Psoas muscle (tissue), 8 donors: ENCODE measurements around the gene UBTD2. TPM values are rescaled to one million over a fixed set of nuclear protein-coding genes. Genes with fewer than 3 reads are reported as not detected.
"Not testable (repeated sequence)": the region's sequence is repeated elsewhere in the genome, so short reads cannot be mapped to it uniquely, and the experiment has no call there.

Source experiments
- ATAC-seq, 4 donors: fragments of 200-7000 bp; cut with Tn5 transposase; one replicate each; pipeline ENCODE4 v1.9.1; 2020; ENCODE audit warnings: moderate library complexity in 3 of 4, mild to moderate bottlenecking in 2 of 4
- DNase-seq, 2 donors: peaks; one replicate each; pipeline ENCODE4 v3.0.0-alpha.2; 2020
- H3K27ac ChIP-seq: fragments of 200-600 bp; one replicate; pipeline ENCODE4 v1.8.0; 2022
- H3K27me3 ChIP-seq, 3 donors: fragments of 200-600 bp in 1 of 3; one replicate each; pipeline versions ENCODE4 v1.6.1 to v1.8.0; 2013 to 2022; ENCODE audit warnings: low read length in 2 of 3, mild to moderate bottlenecking in 2 of 3, moderate library complexity in 1 of 3; ENCODE audit not compliant: insufficient read depth in 3 of 3
- H3K36me3 ChIP-seq, 2 donors: fragments of 200-600 bp in 1 of 2; one replicate each; pipeline versions ENCODE4 v1.6.1 to v1.8.0; 2013 to 2022; ENCODE audit warnings: low read depth in 1 of 2, mild to moderate bottlenecking in 1 of 2, moderate library complexity in 1 of 2; ENCODE audit not compliant: insufficient read depth in 1 of 2
- H3K4me1 ChIP-seq: fragments of 200-600 bp; one replicate; pipeline ENCODE4 v1.8.0; 2022
- H3K4me3 ChIP-seq: fragments of 200-600 bp; one replicate; pipeline ENCODE4 v1.8.0; 2022; ENCODE audit warnings: mild to moderate bottlenecking
- H3K9me3 ChIP-seq: fragments of 200-600 bp; one replicate; pipeline ENCODE4 v1.8.0; 2022
- WGBS, 3 donors: extraction: QIAGEN DNeasy Blood & Tissue Kit; methylation state at CpG; one replicate each; pipeline versions ENCODE4 v1.1.6 to v1.1.7; 2013; 5-methylcytosine and 5-hydroxymethylcytosine counted together
- intact Hi-C, 2 donors: fragments of 100-400 bp; cut with DNase I; formaldehyde crosslinking; loops; one replicate each; pipeline versions ENCODE4 v1.11.0 to v1.14.2; 2022
- polyA plus RNA-seq, 3 donors: library from polyadenylated mRNA; stranded (reverse); fragments of 200-250 nt; gene quantifications; one replicate each; pipeline ENCODE4 v1.2.3, GENCODE V29; 2013
- total RNA-seq, 4 donors: library from RNA; stranded (reverse); fragmentation: NEBNext Ultra II Directional in 2 of 4; extraction: Animal tissue kit (Norgen Biotek cat#: 25700) in 2 of 4; gene quantifications; one replicate each; pipeline versions ENCODE4 v1.2.1 to v1.2.4, GENCODE V29; 2021 to 2023
- TF ChIP-seq, protein P1 (sequence below): fragments of 200-600 bp; IDR thresholded peaks from one replicate; pipeline ENCODE4 v1.8.0; 2022; ENCODE audit warnings: antibody characterized with exemption
- donor health status: healthy with polysubstance abuse.
- donor health status: DM: no; HTN: no; CAD: no; lungs with moderate emphysema.
- donor health status: Bipolar disorder and iron deficiency.
- donor health status: healthy.
- donor health status: DM: yes; HTN: yes; CAD: no.
- donor health status: DM: no; HTN: no; CAD: no.
- donor health status: DM: no; HTN: no; CAD: no.
- donor health status: DM: yes; HTN: yes; CAD: no.

Gene UBTD2
- total and polyA plus RNA-seq, 7 donors, result 5.3 to 12.3 (median 8.6) TPM

DNA sequence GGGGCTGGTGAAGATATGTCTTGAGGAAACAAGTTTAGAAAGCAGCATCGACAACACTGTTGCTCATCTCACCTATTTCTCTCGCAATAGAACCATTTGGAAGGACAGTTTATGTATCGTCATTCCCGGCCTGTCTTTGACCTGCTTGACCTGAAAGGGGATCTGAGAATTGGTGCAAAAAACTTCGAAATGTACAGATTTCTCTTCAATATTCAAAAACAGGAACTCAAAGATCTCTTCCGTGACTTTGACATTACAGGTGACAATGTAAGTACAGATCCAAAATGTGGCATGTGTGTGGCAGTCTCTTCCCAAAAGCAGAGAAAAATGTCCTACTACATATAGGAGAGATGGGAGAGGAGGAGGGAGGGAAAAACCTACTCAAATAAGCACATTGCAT lies 83.1 kb downstream of the UBTD2 start:
- DNase-seq, result no peak
- whole genome bisulfite sequencing, 3 donors, result 90 to 93% (median 93%) methylated on average over 6 of the region's 6 CpGs
- intact Hi-C loops, result no loop called here
- no peak overlapping the region for H3K27ac ChIP-seq
- H3K27me3 ChIP-seq, result no peaks in the 10 kb centered on the region
- H3K4me3 ChIP-seq, result no peak overlapping the region
- no peak for ATAC-seq
- H3K9me3 ChIP-seq, result no peaks in the 10 kb centered on the region
- H3K36me3 ChIP-seq, result no peaks in the 10 kb centered on the region
- TF ChIP-seq, protein P1, sequence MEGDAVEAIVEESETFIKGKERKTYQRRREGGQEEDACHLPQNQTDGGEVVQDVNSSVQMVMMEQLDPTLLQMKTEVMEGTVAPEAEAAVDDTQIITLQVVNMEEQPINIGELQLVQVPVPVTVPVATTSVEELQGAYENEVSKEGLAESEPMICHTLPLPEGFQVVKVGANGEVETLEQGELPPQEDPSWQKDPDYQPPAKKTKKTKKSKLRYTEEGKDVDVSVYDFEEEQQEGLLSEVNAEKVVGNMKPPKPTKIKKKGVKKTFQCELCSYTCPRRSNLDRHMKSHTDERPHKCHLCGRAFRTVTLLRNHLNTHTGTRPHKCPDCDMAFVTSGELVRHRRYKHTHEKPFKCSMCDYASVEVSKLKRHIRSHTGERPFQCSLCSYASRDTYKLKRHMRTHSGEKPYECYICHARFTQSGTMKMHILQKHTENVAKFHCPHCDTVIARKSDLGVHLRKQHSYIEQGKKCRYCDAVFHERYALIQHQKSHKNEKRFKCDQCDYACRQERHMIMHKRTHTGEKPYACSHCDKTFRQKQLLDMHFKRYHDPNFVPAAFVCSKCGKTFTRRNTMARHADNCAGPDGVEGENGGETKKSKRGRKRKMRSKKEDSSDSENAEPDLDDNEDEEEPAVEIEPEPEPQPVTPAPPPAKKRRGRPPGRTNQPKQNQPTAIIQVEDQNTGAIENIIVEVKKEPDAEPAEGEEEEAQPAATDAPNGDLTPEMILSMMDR, result no peak
- no peaks in the 10 kb centered on the region for H3K4me1 ChIP-seq

- WGBS, 3 donors, result 82 to 88% (median 84%) methylated on average over 10 of the region's 10 CpGs
These were observed 84.1 kb downstream of the UBTD2 start for GRCh38 chr5:172199446-172199845.

GRCh38 chr5:172197775-172198174 lies 85.8 kb downstream of the UBTD2 start:
- H3K27me3 ChIP-seq, DNase-seq, H3K4me1 ChIP-seq, ATAC-seq, intact Hi-C loops, H3K27ac ChIP-seq, H3K9me3 ChIP-seq, H3K36me3 ChIP-seq, H3K4me3 ChIP-seq: not testable (repeated sequence)
- 79 to 82% (median 79%) methylated on average over 4 of the region's 4 CpGs for WGBS, 3 donors

More at GRCh38 chr5:172199446-172199845, 84.1 kb downstream of the UBTD2 start:
- no peaks in the 10 kb centered on the region for H3K36me3 ChIP-seq
- no peaks in the 10 kb centered on the region for H3K9me3 ChIP-seq
- ATAC-seq, result no peak
- intact Hi-C loops, result no loop called here
- no peak overlapping the region for H3K27ac ChIP-seq
- no peaks in the 10 kb centered on the region for H3K4me1 ChIP-seq
- TF ChIP-seq, protein P1, result no peak
- H3K27me3 ChIP-seq, result no peaks in the 10 kb centered on the region
- no peak overlapping the region for H3K4me3 ChIP-seq
- no peak for DNase-seq

DNA sequence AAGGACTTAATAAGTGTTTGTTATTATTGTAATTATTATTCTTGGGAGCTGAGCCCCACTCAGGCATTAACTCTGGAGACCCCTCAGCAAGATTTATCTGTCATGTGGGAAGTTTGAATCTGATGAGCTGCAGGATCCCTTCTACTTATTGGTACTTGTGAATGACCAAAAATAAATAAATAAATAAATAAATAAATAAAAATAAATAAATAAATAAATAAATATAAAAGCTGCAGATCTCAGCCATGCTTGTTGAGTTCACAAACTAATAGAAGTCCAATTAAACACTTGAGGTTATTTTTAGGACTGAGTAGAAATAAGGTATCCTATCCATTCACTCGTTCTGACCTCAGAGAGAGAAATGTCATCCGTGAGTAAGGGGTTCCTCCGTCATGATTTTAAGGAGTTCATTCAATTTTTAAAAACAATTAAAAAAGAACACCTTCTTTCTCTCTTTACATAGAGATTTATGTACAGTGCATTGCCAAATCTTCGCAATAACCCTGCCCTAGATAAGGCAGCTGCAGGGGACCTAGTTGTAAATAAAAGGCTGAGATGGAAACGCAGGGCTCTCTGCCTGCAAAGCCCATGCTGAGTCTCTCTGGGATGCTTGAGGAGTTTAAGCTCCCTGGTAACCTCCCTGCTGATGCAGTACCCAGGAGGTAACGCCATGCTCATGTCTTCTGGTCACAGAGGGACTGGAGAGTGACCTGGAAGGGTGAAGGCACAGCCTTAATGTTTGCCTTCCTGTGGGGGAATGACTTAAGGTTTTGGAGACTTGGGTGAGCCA lies 88.4 kb downstream of the UBTD2 start:
- Histone ChIP-seq H3K4me3 (no peak overlapping the region), H3K4me1 (no peaks in the 10 kb centered on the region), H3K27ac (no peak overlapping the region), H3K27me3 (no peaks in the 10 kb centered on the region), H3K9me3 (no peaks in the 10 kb centered on the region), H3K36me3 (no peaks in the 10 kb centered on the region)
- intact Hi-C loops, result no loop called here
- DNase-seq, result no peak
- TF ChIP-seq, protein P1, result no peak
- ATAC-seq, result no peak
- WGBS, 3 donors, result 74 to 77% (median 77%) methylated on average over 6 of the region's 6 CpGs

DNA sequence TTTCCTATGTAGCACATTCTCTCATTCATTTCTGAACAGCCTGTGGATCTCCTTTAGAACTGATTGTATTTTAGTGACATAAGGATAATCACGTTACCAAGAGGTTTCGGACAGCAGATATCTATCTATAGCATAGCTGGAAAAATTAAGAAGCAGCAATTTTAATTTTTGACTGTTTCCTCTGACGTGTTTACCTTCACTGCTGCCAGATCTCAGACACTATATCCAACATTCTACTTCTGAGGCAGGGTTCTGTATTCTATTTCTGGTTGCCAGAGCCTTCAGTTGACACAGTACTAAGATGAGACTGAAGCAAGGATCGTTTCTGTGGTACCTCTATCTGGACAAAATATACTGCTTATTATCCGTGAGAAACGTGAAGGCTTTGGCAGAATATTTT lies 89.7 kb downstream of the UBTD2 start, which contains the start of gene EFCAB9:
TSS of gene EFCAB9 (plus strand) at position 301 of the 400 bp plus-strand sequence. CDS start at position 302, 1 bp downstream.
- Histone ChIP-seq H3K27ac (no peak within 1 kb of the TSS), H3K4me3 (no peak within 1 kb of the TSS), H3K4me1 (no peaks in the 10 kb centered on the region), H3K36me3 (no peaks in the 10 kb centered on the region), H3K27me3 (no peaks in the 10 kb centered on the region), H3K9me3 (no peaks in the 10 kb centered on the region)
- intact Hi-C loops, result no loop called here
- DNase-seq, result no peak
- ATAC-seq, result no peak
- WGBS, 3 donors, result 79 to 80% (median 79%) methylated on average over 6 of the region's 6 CpGs
- TF ChIP-seq, protein P1, result no peak
